K562 (cell line): ENCODE results near the gene CFAP54. TPM values are rescaled to one million over a fixed set of nuclear protein-coding genes. Genes with fewer than 3 reads are reported as not detected.

Experiments used
- ATF2 ChIP-seq: sonication (generic); formaldehyde crosslinking; IDR thresholded peaks from 2 replicates; pipeline ENCODE4 v1.8.1; 2022; ENCODE audit warnings: missing genetic modification reagents
- CBFA2T2 ChIP-seq: fragments of 450-650 bp; conservative IDR thresholded peaks from 2 replicates; pipeline ENCODE4 v1.6.1; 2017; ENCODE audit warnings: mild to moderate bottlenecking
- DMBX1 ChIP-seq: fragments of 250-450 bp; sonication (Bioruptor Pico); IDR thresholded peaks from 2 replicates; pipeline ENCODE4 v1.8.0; 2022; ENCODE audit warnings: inconsistent platforms, mild to moderate bottlenecking, moderate library complexity, borderline replicate concordance
- GABPA ChIP-seq: fragments of 200-800 bp; sonication (Bioruptor generic); conservative IDR thresholded peaks from 2 replicates; pipeline ENCODE4 v1.6.1; 2016; ENCODE audit warnings: low read depth, missing genetic modification characterization, missing compliant biosample characterization
- HMGN3 ChIP-seq: IDR thresholded peaks from 2 replicates; pipeline ENCODE4 v1.6.1; 2011; ENCODE audit warnings: borderline replicate concordance, low read depth, mild to moderate bottlenecking, mixed read lengths, low read length; ENCODE audit not compliant: insufficient read length; ENCODE audit errors: extremely low read depth
- LCOR ChIP-seq: sonication (generic); formaldehyde crosslinking; IDR thresholded peaks from 2 replicates; pipeline ENCODE4 v1.8.0; 2022; ENCODE audit warnings: mild to moderate bottlenecking, missing genetic modification reagents
- LEF1 ChIP-seq: fragments of 450-650 bp; IDR thresholded peaks from 2 replicates; pipeline ENCODE4 v1.6.1; 2016; ENCODE audit warnings: mild to moderate bottlenecking
- MYBL2 ChIP-seq, 2 experiments: fragments of 450-650 bp in 1 of 2; sonication (generic) in 1 of 2; formaldehyde crosslinking in 1 of 2; IDR thresholded peaks; 2 replicates each; pipeline versions ENCODE4 v1.6.1 to v1.8.1; 2017 to 2022; ENCODE audit warnings: borderline replicate concordance in 1 of 2, inconsistent platforms in 1 of 2, low read depth in 1 of 2, mild to moderate bottlenecking in 1 of 2, missing genetic modification reagents in 1 of 2, moderate library complexity in 1 of 2
- NELFE ChIP-seq: IDR thresholded peaks from 2 replicates; pipeline ENCODE4 v1.6.1; 2011; ENCODE audit warnings: mild to moderate bottlenecking; ENCODE audit not compliant: insufficient read depth, insufficient read length
- NR0B1 ChIP-seq: fragments of 450-650 bp; IDR thresholded peaks from one replicate; pipeline ENCODE4 v1.6.1; 2018; ENCODE audit warnings: mild to moderate bottlenecking, moderate library complexity; ENCODE audit not compliant: partially characterized antibody
- RBM25 ChIP-seq: fragments of 200-400 bp; formaldehyde crosslinking; IDR thresholded peaks from 2 replicates; pipeline ENCODE4 v1.6.1; 2018; ENCODE audit warnings: low read length, low read depth, moderate library complexity; ENCODE audit not compliant: severe bottlenecking
- RERE ChIP-seq: sonication (generic); formaldehyde crosslinking; IDR thresholded peaks from 2 replicates; pipeline ENCODE4 v1.8.0; 2023; ENCODE audit warnings: missing genetic modification reagents, mild to moderate bottlenecking, borderline replicate concordance
- RFX1 ChIP-seq: fragments of 450-650 bp; IDR thresholded peaks from 2 replicates; pipeline ENCODE4 v1.6.1; 2016; ENCODE audit warnings: mild to moderate bottlenecking, moderate library complexity
- RFX5 ChIP-seq: IDR thresholded peaks from 2 replicates; pipeline ENCODE4 v1.6.1; 2011; ENCODE audit warnings: low read depth, mild to moderate bottlenecking, improper control_type of control experiment, low read length
- TRIM24 ChIP-seq, 2 experiments: fragments of 450-650 bp; IDR thresholded peaks; 2 replicates each; pipeline ENCODE4 v1.6.1; 2016
- ZBTB9 ChIP-seq: fragments of 450-650 bp; formaldehyde crosslinking; IDR thresholded peaks from 2 replicates; pipeline ENCODE4 v1.4.0; 2020; ENCODE audit warnings: mild to moderate bottlenecking, moderate library complexity
- ZNF3 ChIP-seq: fragments of 250-450 bp; sonication (Bioruptor Pico); IDR thresholded peaks from 2 replicates; pipeline ENCODE4 v1.5.0; 2021; ENCODE audit warnings: mild to moderate bottlenecking, moderate library complexity
- polyA plus RNA-seq, 8 experiments: library from polyadenylated mRNA; depleted of rRNA in 4 of 8; stranded (reverse) in 5 of 8; unstranded in 3 of 8; fragments of >200 nt; fragmentation: Nextera tagmentation in 2 of 8; fragmentation: Illumina TruSeq in 1 of 8; extraction: Ambion mirVana in 2 of 8; extraction: Trizol in 1 of 8; gene quantifications; 2 replicates each; pipeline versions ENCODE4 v1.2.1 to v1.2.3, GENCODE V29; 2011 to 2014; ENCODE audit warnings: inconsistent platforms in 1 of 8, missing spikeins in 1 of 8
- total RNA-seq, 7 experiments: library from RNA; depleted of rRNA in 6 of 7; stranded (reverse); fragments of >200 nt in 6 of 7; fragmentation: Illumina TruSeq in 2 of 7; extraction: Trizol in 2 of 7; gene quantifications; 2 replicates each; pipeline versions ENCODE4 v1.2.1 to v1.2.3, GENCODE V29; 2011 to 2021; ENCODE audit warnings: low replicate concordance in 1 of 7

CFAP54 gene
- total and polyA plus RNA-seq, 9 of the 15 experiments (the other 6 are each of a cell fraction or from before 2014, with no cell fraction given) = 0.03 to 0.23 (median 0.10) TPM; not detected in 3

GRCh38 chr12:96906849-96907670, 417.7 kb downstream of the CFAP54 start, which contains the start of gene NEDD1 (continued):
- no peak for TF ChIP-seq NELFE
- TF ChIP-seq CBFA2T2 = no peak
- peak; percentile 98 for TF ChIP-seq ZNF3 (CRISPR knock-in tag)
- TF ChIP-seq TRIM24 (IDR thresholded peaks at IDR 0.05) = peak in 1 of 2 experiments; percentile 27; a peak in 1 of 4 replicates
- no peak for TF ChIP-seq RERE (CRISPR knock-in tag)
- peak; percentile 63; the same call in 1 of the 2 replicates for TF ChIP-seq ZBTB9 (CRISPR knock-in tag)
- peak; percentile 75 for TF ChIP-seq HMGN3
- 0 out of 2 replicates have a peak, but pooled peaks have one; percentile 46 for TF ChIP-seq DMBX1 (CRISPR knock-in tag)
- peak; percentile 26; the same call in 1 of the 2 replicates for TF ChIP-seq MYBL2 (IDR thresholded peaks at IDR 0.05; ENCODE audit: low read depth)
- TF ChIP-seq MYBL2 (CRISPR knock-in tag; IDR thresholded peaks at IDR 0.05; ENCODE audit: borderline replicate concordance) = no peak
- TF ChIP-seq GABPA (tag) = peak; percentile 97
- 0 out of 2 replicates have a peak, but pooled peaks have one; percentile 30 for TF ChIP-seq LCOR (CRISPR knock-in tag)
- no peak for TF ChIP-seq LEF1
- TF ChIP-seq NR0B1 = no peak
- TF ChIP-seq RFX1 = no peak
- peak; percentile 82 for TF ChIP-seq RBM25
- peak; percentile 13; the same call in 1 of the 2 replicates for TF ChIP-seq RFX5
- TF ChIP-seq ATF2 (CRISPR knock-in tag) = 0 out of 2 replicates have a peak, but pooled peaks have one; percentile 26
